Ishikawa (cell line): ENCODE results near the gene CALU.

Source experiments
- CEBPB ChIP-seq: IDR thresholded peaks from 2 replicates; pipeline ENCODE4 v1.6.1; 2012
- CREB1 ChIP-seq: IDR thresholded peaks from 2 replicates; pipeline ENCODE4 v1.6.1; 2012; ENCODE audit warnings: low read depth
- EGR1 ChIP-seq: IDR thresholded peaks from 2 replicates; pipeline ENCODE4 v1.6.1; 2012
- EP300 ChIP-seq: IDR thresholded peaks from 2 replicates; pipeline ENCODE4 v1.6.1; 2012; ENCODE audit warnings: borderline replicate concordance
- FOXM1 ChIP-seq: IDR thresholded peaks from 2 replicates; pipeline ENCODE4 v1.6.1; 2012; ENCODE audit warnings: low read depth, borderline replicate concordance
- NFIC ChIP-seq: IDR thresholded peaks from 2 replicates; pipeline ENCODE4 v1.6.1; 2012
- RAD21 ChIP-seq: IDR thresholded peaks from 2 replicates; pipeline ENCODE4 v1.6.1; 2012; ENCODE audit warnings: low read depth
- TAF1 ChIP-seq: IDR thresholded peaks from 2 replicates; pipeline ENCODE4 v1.6.1; 2012; ENCODE audit warnings: low read depth, mild to moderate bottlenecking
- TCF12 ChIP-seq: IDR thresholded peaks from 2 replicates; pipeline ENCODE4 v1.6.1; 2012; ENCODE audit warnings: low read depth
- TEAD4 ChIP-seq: IDR thresholded peaks from 2 replicates; pipeline ENCODE4 v1.6.1; 2012
- YY1 ChIP-seq: IDR thresholded peaks from 2 replicates; pipeline ENCODE4 v1.6.1; 2012; ENCODE audit warnings: low read depth
- ZBTB7A ChIP-seq: IDR thresholded peaks from 2 replicates; pipeline ENCODE4 v1.6.1; 2012; ENCODE audit warnings: low read depth
- TF ChIP-seq, protein P1 (sequence below): IDR thresholded peaks from 2 replicates; pipeline ENCODE4 v1.6.1; 2012
- TF ChIP-seq, protein P2 (sequence below): IDR thresholded peaks from 2 replicates; pipeline ENCODE4 v1.6.1; 2012
- TF ChIP-seq, protein P3 (sequence below): IDR thresholded peaks from 2 replicates; pipeline ENCODE4 v1.6.1; 2012; ENCODE audit warnings: low read depth, mild to moderate bottlenecking

The CALU gene

DNA sequence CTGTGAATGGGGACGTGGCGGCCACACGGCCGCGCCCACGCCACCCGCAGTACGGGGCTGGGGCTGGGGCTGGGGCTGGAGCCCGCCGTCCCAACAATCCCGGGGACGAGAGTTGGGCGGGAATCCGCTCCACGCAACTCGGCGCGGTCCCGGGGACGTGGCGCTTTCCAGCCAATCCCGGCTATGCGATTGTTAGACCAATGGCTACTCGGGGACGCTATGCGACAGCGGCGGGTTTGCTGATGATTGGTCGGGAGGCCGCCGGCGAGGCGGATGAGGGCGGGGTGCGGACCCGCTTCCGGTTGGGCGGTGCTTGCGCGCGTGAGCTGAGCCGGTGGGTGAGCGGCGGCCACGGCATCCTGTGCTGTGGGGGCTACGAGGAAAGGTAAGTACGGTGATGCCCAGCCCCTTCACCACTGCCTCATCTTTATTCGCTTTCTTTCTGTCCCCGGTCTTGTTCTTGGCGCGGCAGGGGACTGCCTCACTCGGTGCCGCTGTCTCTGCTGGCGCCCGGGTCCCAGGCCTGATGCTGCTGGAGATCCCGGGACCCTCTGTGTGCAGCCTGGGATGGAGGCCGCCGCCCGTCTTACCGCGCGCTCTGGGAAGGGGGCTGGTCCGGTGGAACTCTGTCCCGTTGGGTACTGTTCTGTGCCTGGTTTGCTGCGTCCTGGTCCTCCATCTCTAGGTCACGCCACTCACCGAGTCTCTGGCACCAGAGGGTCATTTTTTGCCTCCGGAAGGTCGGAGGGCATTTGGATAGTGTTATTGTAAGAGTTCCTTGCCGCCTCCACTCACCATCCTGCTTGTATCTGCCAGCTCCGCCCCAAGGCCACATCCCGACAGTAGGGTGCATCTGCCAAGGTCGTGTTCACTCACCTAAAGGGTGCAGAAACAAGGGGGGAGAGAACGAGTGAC is at the start of gene CALU:
Gene CALU, plus strand, starts transcription at position 312 of the 915 bp plus-strand sequence. CDS start 9,225 bp downstream, outside the sequence.
- no peak for TF ChIP-seq RAD21
- TF ChIP-seq, protein P1, sequence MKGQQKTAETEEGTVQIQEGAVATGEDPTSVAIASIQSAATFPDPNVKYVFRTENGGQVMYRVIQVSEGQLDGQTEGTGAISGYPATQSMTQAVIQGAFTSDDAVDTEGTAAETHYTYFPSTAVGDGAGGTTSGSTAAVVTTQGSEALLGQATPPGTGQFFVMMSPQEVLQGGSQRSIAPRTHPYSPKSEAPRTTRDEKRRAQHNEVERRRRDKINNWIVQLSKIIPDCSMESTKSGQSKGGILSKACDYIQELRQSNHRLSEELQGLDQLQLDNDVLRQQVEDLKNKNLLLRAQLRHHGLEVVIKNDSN = 0 out of 2 replicates have a peak, but pooled peaks have one; percentile 24
- TF ChIP-seq TAF1 = peak; percentile 76
- peak; percentile 62 for TF ChIP-seq CREB1
- TF ChIP-seq, protein P2, sequence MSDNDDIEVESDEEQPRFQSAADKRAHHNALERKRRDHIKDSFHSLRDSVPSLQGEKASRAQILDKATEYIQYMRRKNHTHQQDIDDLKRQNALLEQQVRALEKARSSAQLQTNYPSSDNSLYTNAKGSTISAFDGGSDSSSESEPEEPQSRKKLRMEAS = peak; percentile 94
- no peak for TF ChIP-seq EP300
- peak; percentile 38 for TF ChIP-seq EGR1
- TF ChIP-seq ZBTB7A = peak; percentile 78
- TF ChIP-seq TCF12 = peak; percentile 40; the same call in 1 of the 2 replicates

DNA sequence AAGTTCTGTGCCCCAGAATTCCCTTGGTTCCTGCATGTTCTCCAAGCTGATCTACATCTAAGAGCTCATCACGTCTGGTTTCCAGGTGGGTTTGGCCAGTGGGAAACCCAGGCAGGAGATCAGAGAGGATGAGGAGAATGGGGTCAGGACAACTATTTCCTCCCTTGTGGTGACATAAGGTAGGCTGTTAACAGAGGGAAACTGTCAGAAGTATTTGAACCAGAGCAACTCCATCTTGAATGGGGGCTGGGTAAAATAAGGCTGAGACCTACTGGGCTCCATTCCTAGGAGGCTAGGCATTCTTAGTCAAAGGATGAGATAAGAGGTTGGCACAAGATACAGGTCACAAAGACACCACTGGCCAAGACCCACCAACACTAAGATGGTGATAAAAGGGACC is 47.9 kb upstream of the CALU start:
- TF ChIP-seq CREB1 = no peak
- TF ChIP-seq TAF1 = no peak
- TF ChIP-seq CEBPB = no peak
- TF ChIP-seq NFIC = no peak
- TF ChIP-seq TCF12 = no peak
- TF ChIP-seq, protein P3, sequence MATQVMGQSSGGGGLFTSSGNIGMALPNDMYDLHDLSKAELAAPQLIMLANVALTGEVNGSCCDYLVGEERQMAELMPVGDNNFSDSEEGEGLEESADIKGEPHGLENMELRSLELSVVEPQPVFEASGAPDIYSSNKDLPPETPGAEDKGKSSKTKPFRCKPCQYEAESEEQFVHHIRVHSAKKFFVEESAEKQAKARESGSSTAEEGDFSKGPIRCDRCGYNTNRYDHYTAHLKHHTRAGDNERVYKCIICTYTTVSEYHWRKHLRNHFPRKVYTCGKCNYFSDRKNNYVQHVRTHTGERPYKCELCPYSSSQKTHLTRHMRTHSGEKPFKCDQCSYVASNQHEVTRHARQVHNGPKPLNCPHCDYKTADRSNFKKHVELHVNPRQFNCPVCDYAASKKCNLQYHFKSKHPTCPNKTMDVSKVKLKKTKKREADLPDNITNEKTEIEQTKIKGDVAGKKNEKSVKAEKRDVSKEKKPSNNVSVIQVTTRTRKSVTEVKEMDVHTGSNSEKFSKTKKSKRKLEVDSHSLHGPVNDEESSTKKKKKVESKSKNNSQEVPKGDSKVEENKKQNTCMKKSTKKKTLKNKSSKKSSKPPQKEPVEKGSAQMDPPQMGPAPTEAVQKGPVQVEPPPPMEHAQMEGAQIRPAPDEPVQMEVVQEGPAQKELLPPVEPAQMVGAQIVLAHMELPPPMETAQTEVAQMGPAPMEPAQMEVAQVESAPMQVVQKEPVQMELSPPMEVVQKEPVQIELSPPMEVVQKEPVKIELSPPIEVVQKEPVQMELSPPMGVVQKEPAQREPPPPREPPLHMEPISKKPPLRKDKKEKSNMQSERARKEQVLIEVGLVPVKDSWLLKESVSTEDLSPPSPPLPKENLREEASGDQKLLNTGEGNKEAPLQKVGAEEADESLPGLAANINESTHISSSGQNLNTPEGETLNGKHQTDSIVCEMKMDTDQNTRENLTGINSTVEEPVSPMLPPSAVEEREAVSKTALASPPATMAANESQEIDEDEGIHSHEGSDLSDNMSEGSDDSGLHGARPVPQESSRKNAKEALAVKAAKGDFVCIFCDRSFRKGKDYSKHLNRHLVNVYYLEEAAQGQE = no peak
- no peak for TF ChIP-seq ZBTB7A

DNA sequence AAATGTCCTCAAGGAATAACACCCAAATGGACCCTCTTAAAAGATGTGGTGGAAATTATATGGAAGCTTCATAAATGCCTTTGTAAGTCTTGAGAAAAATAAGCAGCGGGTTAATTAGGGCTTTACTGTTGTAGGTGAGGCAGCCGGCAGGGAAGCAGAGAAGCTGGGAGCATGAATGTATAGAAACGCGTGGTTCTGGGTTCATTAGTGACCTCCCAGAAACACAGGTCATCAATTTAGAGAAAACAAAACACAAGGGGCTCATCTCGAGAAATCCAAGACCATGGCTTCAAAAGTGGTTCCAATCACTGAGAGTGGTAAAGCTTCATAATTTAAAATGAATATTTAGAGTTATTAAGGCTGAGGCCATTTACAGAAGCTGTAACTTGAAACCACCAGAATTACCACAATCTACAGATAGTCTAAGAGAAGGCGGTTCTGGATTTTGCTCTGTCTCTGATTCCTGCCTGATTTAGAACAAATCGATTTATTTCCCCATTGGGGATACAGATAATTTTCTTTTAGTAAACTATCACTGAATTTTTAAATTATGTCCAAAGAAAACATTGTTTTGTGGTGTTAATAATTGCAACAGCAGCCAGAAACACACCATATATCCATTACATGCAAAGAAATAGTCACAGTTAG is 46.4 kb upstream of the CALU start:
- TF ChIP-seq, protein P3 = no peak
- TF ChIP-seq TAF1 = no peak
- TF ChIP-seq, protein P2 = no peak

DNA sequence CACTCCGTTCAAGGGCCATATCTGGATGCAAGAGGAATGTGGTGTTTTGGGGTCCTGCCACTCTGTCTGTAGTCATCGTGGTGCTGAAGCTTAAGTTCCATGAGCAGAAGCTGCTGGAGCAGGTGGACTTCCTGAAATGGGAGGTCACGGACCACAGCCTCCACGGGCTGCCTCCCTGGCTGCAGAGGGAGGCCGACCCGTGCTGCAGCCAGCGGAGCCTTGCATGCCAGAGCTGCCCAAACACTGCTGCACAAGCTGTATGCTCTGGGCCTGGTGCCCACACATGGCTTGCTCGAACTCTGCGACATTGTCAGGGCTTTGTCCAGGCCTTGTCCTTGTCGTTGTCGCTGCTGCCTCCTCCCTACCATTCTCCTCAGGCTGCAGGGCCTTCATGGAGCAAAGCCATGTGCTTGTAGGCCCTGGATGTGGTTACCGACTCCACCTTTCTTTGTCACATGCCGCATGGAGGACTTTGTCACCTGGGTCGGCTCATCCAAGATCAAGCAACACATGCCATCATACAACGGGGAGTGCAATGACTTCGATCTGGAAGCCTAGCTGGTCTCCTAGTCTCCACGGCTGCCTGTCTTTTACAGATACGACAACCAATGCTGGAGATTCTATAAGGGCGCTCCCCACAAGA is 45.7 kb upstream of the CALU start:
- TF ChIP-seq TAF1 = no peak
- no peak for TF ChIP-seq EGR1
- no peak for TF ChIP-seq TEAD4
- TF ChIP-seq TCF12 = no peak
- TF ChIP-seq CREB1 = no peak
- TF ChIP-seq NFIC = no peak
- no peak for TF ChIP-seq RAD21
- TF ChIP-seq FOXM1 = no peak
- TF ChIP-seq, protein P3 = no peak
- no peak for TF ChIP-seq YY1
- TF ChIP-seq, protein P2 = no peak
- no peak for TF ChIP-seq EP300
- no peak for TF ChIP-seq ZBTB7A
- no peak for TF ChIP-seq CEBPB
- TF ChIP-seq, protein P1 = no peak
